HG03378 (cell line): ENCODE measurements around the gene DPF3.
A peak's percentile ranks its signal among the peaks of the same experiment; 100 is the strongest.

Experiments used
- ATAC-seq: cut with Tn5 transposase; IDR thresholded peaks from one replicate; pipeline ENCODE4 v1.9.1; 2021; ENCODE audit warnings: mild to moderate bottlenecking, moderate library complexity; ENCODE audit not compliant: unreplicated experiment

Gene DPF3

DNA sequence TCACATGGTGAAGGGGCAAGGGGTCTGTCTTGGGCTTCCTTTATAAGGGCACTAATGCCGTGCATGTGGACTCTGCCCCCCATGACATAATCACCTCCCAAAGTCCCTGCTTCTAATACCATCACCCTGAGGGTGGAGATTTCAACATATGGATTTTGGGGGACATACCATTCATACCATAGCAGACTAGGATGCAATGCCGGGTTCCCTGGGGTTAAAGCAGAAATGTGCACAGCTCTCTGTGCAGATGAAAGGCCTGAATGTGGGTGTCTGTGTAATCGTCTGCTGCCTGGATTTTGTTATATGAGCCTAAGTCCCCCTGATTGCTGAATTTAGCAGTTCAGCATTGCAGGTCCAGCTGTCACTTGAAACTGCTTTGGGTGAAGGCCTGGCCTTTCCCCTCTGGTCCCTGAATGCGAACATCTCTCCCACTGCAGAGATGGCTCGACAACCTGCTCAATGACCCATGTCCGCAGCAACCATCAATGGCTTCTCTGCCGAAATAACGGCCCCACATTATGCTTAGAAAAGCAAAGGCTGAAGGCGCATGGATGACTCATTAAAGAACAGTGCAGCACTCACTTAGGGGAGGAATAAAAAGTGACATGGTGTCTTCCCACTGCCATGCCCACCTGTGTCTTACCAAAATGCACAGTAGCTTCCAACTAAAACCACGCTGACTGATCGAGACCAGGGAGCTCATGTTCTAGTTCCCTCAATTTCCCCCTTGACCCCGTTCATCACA, 286.3 kb downstream of the DPF3 start:
- no peak for ATAC-seq

DNA sequence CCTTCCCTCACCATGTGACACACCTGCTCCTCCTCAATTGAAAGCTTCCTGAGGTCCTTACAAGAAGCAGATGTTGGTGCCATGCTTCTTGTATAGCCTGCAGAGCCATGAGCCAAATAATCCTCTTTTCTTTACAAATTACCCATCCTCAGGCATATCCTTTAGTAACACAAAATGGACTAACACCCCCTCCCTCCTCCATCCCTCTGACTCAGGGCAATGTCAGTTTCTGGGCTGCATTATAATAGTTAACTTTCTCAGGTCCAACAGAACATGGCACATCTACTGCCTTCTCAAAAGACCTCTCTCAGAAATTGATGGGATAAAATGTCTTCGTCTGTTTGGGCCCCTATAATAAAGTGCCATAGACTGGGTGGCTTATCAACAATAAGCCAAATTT, 287.0 kb downstream of the DPF3 start:
- ATAC-seq = no peak

DNA sequence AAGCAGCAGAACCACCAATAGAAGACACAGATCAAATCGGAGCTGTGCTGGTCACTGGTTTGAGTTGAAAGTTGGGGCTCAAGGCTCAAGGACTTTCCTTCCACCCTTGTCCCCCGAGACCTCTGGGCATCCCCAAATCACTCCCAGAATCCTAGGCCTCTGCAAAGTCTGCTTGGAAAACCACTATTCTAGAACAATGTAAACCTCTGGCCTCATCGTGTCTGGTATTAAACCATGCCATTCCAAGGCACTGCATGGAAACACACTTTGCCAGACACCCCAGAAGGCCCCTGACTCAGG, 288.0 kb downstream of the DPF3 start:
- no peak for ATAC-seq

DNA sequence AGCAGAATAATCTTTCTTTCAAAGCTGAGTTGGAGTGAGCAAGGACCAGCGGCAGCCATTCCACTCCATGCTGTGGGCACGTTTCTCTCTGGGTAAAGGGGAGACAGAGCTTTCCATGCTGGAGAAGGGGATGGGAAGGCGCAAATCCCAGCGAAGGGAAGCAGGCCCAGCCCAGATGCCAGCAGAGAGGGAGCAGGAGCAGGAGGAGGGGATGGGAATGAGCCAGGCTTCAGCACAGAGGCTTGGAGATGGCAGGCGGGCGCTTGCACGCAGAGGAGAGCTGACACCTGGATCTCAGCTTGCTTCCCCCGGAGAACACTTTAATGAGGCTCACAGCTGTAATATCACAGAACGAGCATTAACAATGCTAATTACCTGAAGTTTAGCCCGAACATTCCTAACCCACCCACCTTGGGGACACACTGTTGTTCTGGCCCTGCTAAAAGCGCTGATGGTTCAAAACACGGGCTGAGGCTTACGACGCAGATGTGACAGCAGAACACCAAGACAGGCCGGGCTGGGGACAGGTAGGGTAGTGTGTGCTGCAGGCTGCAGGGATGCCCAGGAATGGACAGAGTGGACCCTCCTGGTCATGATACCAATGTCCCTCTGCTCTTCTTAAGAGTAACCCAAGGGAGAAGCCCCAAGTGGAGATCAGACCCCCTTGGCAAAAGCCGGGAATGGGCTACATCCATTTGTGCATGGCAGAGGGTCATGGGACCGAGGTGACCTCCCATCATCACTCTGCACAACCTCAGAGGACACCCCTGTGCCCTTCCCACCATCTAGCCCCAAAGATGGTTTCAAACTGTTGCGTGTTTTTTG, 288.6 kb downstream of the DPF3 start:
- ATAC-seq = no peak

DNA sequence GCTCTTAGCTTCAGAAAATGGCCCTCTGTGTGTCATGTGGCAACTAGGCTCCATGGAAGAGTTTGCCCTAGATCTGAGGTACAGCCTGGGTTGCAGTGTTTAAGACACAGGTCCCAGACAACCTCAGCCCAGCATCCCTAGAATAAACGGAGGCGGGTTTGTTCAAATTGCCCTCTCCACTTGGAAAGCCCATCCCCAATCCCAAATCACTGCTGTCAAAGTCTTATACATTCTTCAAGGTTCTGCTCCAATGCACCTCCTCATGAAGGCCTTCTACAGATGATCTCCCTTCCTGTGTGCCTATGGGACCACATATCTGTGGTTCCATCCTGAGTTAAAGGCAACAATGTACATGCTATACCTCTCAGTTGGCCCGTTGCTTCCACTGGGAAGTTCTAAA, 289.8 kb downstream of the DPF3 start:
- no peak for ATAC-seq

DNA sequence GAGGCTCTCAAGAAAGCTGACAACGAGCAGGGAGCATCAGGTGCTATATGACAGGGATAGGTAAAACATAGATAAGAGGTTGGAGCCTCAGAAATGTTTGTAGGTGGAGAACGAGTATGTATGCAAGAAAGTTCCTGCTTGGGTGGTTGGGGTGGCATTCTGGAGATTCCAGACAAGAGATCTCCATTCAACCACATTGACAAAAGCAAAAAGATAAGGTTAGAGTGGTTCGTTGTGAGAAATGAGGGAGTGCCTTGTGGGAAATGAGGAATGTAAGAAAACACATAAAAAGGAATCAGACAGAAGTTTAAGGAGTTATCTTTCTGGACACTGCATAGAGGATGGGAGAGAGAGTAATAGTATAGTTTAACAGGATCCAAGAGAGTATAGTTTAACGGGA, 290.3 kb downstream of the DPF3 start:
- ATAC-seq = no peak

DNA sequence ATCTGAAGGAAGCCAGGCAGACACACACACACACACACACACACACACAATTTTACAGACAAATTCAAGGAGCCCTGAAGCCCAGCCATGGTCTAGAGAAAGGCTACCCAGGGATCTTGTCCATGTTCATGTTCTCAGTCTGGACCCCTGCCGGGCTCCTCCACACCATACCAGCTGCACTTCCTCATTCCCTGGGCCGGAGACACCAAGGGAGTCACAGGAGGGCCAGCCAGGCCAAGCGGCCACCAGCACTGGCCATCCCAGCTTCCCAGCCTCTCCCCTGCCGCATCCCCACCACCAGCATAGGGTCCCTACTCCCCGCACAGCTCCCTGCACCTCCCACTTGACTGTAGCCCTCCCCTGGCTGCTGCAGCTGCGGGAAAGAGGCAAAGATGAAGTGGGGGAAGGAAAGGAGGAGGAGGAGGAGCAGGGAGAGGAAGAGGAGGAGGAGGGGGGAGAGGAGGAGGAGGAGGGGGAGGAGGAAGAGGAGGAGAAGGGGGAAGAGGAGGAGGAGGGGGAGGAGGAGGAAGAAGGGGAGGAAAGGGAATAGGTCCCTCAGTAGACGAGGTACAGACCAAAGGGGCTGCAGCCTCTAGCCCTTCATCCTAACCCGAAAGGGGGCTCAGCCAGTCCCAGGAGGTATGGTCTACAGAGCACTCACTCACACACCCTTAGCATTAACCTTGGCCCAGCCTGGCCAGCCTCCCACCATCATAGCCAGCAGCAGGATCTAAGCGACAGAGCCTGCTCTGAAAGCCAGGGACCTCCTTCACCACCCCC, 293.2 kb downstream of the DPF3 start:
- no peak for ATAC-seq

DNA sequence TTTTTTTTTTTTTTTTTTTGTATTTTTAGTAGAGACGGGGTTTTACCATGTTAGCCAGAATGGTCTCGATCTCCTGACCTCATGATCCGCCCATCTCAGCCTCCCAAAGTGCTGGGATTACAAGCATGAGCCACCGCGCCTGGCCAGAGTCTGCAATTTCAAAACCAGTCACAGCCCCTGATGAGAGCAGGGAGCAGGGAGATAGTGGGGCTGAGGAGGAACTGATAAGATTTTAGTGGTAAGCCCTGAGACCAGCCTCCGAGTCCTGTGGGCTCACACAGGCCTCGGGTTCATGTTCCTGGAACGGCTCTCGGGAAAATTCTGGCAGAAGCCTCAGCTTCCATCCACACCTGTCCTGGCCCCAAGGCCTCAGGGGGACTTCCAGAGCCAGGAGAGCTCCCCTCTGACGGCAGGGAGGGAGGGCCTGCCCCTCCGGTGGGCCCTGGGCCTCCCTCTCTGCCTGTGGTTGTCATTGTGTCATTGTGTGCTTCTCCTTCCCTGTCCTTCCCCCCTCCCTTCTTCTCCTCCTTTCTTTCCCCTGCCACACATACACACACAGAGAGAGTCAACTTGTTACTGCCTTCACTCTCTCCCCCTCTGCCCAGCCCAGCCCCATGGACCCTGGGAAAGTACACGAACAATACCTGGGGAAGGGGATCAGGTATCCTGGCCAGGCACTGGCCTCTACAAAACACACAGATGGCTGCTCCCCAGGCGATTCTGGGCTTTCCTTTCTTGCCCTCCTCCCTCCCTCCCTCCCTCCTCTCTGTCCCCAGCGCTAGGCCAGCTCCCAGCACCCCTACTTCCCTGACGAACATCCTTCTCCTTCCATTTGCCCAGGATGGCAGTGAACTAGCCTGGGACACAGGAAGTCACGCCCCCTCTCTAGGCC, 294.1 kb downstream of the DPF3 start:
- no peak for ATAC-seq

DNA sequence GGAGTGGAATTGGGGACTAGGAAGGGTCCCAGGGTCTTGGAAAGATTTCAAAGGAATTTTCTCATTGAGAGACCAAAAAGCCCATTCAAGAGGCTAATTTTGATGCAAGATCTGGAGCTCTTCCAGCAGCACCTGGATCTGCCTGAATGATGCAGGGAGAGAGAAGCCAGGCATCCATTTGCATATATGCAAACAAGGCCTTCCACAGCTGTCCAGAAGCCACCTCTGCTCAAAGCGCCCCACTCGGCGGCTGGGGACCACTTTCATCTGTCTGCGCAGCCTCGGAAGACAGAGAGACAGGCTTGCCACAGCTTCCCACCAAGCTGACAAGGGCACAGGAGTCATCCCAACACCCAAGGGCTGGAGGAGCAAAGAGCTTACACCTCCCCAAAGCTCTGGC, 295.6 kb downstream of the DPF3 start:
- ATAC-seq = no peak

DNA sequence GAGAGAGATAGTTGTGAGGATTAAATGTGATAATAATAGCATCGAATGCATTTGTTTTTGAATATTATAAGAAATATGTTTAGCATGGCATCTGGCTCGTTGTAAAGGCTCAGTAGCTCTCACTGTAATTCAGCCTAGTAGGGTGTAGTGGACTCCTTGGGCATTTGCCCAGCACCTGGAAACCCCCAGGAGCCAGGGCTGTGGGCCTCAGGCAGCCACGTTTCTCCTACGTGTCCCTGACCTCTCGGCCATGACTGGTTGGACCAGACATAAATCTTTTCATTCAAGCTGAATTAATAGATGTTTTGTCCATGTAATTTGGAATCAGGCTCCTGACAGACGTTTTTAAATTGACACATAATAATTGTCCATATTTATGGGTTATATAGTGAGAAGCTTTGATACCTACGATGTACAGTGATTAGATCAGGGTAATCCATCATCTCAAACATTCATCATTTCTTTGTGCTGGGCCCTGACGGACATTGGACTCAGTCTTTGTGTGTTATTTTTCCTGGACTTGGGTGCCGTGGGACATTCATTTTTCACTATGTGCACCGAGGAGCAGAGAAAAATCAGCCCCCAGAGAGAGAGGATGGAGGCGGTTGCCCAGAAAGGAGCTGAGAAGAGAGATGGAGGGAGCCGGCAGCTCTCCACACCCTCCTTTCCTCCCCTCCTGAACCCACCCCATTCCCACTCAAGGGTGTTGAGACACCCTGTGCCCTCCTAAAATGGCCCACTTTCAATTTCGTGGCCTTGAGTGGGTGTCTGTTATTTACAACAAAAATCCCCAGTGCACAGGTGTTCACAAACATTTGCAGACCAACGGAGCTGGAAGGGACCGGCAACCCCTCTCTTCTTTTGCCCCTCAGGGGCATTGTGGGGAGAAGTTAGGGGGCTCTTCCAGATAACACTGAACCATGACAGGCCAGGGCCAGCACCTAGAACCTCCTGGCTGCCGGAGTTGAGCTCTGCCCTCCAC, 296.4 kb downstream of the DPF3 start:
- ATAC-seq = no peak

DNA sequence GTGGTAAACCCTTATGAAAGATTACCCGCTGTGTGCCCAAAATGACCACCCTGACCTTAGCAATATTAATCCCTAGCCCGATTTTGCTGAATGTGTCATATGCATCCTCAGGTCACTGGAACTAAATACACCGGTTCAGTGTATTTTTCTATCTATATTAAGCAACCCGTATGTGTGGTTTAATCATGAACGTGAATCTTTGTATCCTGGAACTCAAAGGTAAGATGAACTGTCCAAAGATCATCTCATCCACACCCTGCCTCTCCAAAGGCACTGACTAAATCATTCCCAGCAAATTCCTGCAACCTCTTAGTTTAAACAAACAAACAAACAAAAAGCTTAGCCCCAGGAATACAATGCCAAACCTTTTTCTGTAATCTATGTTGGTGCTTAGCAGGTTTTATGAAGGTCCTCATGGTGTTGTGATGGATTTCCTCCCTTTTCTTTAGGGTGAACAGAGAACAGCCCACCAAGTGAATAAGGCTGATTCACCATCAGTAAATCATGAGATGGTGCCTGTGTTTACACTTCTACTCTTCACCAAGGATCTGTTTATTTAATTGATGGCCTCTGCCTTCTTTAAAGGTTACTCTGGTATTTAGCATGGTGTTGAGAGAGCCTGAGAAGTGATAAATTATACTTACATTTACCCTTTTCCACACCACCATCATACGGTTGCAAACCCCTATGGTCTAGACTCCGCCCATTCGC, 298.6 kb downstream of the DPF3 start:
- no peak for ATAC-seq

DNA sequence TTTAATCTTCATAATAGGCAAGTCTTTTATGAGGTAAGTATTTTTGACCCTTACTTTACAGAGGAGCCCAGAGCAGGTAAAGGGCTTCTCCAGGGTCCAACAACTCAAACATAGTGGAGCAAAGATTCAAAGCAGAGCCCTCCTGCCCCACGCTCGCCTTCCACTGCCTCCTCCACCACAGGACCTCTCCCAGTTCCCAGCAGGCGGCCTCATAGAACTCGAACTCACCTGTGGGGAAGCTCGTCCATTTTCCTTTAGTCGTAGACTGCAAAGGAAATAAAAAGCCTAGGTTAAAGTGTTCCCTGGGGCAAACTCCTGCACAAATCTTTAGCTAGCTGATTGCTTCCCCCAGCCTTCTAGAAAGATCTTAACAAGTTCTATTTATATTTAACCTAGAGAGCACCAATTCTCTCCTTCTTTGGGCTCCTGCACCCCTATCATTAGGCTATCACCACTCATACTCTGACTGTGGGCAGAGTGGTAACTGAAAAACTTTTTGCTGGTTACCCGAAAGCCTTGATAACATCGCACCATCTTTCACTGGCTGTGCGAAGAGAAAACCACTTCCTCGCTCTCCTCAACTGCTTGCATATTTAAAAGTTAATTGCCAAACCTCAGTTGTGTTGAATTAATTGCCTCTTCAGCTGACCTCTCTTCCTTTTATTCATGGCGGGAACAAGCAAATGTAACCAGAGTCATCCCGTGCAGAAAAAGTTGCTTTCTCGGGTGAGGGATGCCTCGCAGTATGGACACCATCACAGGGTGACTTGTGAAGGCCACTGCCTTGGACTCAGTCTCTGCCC, 299.6 kb downstream of the DPF3 start:
- ATAC-seq = peak; percentile 75

DNA sequence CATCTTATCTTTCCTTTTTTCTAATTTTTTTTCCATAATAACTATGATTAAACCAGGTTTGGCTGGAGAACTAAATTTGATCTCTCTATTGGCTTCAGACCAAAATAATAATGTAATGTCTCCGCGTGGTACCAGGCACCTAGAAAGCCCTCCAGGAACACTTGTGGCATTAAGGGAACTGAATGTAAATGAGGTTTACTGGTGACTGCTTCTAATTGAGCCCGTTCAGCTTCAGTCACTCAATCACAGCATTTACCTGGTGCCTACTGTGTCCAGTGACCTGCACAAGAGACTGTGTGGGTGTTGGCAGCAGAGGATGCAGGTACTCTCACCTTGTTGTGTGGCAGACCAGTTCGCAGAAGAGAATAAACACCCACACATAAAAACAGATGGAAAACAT, 302.5 kb downstream of the DPF3 start:
- ATAC-seq = no peak

DNA sequence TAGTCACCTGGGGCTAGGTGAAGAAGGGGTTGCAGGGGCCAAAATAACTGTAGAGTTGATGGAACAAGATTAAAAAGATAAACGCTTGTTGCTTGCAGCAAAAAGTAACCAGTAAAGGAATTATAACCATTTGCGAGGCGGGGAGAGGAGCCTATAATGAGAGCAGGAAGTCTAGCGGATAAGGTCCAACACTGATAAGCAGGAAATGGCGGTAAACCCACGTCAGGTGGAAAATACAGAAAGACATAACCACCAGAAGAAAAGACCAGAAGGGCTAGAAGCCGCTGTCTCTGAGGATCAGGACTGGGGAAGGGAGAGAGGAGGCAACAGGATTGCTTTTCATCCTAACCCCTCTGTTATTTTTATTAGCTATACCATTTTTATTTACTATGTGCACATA, 303.3 kb downstream of the DPF3 start:
- no peak for ATAC-seq

DNA sequence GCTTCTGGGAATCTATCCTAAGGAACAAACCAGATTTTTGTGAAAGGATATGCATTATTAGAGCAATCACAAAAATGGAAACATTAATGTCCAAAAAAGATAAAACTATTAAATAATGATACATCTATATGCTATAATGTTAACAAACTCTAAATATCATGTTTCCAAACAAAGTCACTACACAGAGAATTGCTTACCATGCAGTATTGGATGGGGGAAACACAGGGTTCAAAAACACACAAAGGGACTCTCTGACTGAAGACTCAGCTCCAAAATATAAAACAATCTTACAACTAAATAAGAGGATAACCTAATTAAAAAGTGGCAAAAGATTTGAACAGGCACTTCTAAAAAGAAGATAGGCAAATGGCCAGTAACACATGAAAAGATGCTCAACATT, 304.2 kb downstream of the DPF3 start:
- ATAC-seq = no peak

DNA sequence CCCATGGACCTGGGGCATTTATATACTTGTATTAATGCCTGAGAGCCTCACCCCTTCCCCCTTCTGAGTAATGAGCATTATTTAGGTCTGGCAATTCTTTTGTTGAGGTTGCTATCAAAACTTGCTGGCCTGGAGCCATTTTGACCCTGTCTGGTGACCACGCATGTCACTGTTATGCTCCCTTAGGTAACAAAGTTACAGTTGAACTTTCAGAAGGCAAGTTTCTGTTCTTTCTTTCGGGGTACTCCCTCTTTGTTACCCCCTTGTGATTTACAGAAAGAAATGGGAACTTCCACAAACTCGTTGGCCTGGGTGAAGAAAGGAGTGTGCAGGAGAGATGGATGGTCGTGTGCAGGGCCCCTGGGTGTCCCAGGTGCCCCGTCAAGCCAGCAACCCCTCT, 305.4 kb downstream of the DPF3 start:
- no peak for ATAC-seq

DNA sequence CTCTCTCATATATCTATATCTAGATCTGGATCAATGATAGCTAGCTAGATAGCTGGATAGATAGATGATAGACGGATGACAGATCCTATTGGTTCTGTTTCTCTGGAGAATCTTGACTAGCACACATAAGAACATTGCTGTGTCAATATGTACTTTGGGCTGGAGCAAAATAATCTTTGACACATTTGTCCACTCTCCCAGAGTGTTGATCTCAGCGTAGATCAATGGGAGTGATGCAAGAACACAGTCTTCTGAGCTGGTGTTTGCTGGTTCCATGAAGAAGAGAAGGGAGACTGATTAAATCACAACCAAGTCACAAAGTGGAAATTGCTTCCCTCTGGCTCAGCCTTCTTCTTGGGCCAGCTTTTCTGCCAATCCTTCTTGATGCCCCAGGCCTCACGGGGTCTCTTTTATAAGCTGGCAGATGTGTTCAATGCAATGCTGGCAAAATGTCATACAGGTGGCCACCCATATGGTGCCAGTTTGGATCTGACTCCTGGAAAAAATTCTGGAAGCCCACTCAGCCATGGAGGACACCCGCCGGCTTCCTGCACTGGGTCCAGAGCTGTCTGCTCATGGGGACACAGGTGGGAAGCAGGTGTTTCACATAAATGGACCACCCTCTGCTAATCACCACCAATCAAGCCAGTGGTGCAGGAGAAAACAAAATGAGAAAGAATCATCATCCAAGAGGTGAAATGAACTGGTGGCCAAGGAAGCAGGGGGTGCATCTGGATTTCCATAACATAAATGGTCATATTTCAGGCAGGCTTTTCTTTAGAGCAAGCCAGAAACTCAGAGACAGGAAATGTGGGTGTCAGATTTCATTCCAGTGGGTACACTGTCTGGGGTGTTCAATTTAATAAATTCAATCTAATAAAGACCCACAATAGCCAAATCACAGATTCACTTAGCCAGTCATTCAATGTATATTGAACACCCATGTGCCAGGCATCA, 310.3 kb downstream of the DPF3 start:
- ATAC-seq = no peak
